ENCODE results near the gene METTL17.
"Not testable (repeated sequence)": the region's sequence is repeated elsewhere in the genome, so short reads cannot be mapped to it uniquely, and the experiment has no call there.

METTL17 gene

DNA sequence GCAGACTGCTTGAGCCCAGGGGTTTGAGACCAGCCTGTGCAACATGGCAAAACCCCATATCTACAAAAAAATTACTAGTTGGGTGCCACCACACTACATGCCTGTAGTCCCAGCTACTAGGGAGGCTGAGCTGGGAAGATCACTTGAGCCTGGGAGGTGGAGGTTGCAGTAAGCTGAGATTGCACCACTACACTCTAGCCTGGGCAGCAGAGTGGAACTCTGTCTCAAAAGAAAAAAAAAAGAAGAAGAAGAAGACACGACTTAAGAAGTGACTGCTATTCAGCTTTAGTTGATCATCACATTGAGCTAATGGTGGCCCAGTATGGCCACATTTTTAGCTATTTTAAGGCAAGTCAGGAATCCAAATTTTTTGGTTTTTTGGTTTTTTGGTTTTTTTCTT is 8.9 kb upstream of the METTL17 start:
- TF ChIP-seq, protein P1, sequence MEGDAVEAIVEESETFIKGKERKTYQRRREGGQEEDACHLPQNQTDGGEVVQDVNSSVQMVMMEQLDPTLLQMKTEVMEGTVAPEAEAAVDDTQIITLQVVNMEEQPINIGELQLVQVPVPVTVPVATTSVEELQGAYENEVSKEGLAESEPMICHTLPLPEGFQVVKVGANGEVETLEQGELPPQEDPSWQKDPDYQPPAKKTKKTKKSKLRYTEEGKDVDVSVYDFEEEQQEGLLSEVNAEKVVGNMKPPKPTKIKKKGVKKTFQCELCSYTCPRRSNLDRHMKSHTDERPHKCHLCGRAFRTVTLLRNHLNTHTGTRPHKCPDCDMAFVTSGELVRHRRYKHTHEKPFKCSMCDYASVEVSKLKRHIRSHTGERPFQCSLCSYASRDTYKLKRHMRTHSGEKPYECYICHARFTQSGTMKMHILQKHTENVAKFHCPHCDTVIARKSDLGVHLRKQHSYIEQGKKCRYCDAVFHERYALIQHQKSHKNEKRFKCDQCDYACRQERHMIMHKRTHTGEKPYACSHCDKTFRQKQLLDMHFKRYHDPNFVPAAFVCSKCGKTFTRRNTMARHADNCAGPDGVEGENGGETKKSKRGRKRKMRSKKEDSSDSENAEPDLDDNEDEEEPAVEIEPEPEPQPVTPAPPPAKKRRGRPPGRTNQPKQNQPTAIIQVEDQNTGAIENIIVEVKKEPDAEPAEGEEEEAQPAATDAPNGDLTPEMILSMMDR (IDR thresholded peaks at IDR 0.05; ENCODE audit: low read depth, low read length), result no peak
- H3K4me3 ChIP-seq (ENCODE audit: low read depth, low read length), result no peak overlapping the region
- no peak for DNase-seq
- no peaks in the 10 kb centered on the region for H3K4me1 ChIP-seq
- H3K9me3 ChIP-seq, result no peaks in the 10 kb centered on the region
- H3K36me3 ChIP-seq, result no peaks in the 10 kb centered on the region
- peaks cover 6% of the 10 kb centered on the region for H3K27me3 ChIP-seq

DNA sequence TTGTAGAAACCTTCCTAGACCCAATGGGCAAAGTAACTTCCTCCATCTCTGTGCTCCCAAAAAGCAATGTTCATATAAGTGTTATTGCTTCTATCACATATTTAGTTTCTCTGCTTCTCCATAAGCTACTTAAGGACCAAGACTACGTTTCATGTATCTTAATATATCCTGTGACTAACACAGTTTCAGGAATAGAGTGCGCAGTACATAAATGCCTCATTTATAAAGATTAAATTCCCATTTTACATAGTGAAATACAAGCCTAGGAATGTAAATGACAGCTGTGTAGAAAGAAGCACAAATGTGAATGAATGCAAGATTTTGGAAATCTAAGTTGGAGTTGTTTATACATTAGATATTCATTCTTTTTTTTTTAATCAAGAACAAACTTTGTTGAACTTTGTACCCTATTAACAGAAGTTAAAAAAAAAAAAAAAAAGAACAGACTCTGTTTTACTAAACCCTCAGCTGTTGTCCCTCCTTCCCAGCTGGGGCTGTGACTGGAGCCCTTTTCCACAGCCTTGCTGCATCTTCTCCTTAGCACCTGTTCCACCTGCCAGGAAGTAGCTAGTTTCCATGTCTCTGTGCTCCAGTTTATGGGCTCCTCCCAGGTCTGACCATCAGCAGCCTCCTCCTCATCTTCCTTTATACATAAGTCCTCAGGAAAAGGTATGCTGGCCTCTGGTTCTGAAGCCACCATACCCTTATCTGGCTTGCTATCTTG is 7.0 kb upstream of the METTL17 start:
- Histone ChIP-seq H3K4me1 (no peaks in the 10 kb centered on the region), H3K36me3 (no peaks in the 10 kb centered on the region), H3K27me3 (peaks cover 6% of the 10 kb centered on the region), H3K4me3 (ENCODE audit: low read depth, low read length) (no peak overlapping the region), H3K9me3 (no peaks in the 10 kb centered on the region)
- no peak for DNase-seq
- TF ChIP-seq, protein P1 (IDR thresholded peaks at IDR 0.05; ENCODE audit: low read depth, low read length), result no peak

DNA sequence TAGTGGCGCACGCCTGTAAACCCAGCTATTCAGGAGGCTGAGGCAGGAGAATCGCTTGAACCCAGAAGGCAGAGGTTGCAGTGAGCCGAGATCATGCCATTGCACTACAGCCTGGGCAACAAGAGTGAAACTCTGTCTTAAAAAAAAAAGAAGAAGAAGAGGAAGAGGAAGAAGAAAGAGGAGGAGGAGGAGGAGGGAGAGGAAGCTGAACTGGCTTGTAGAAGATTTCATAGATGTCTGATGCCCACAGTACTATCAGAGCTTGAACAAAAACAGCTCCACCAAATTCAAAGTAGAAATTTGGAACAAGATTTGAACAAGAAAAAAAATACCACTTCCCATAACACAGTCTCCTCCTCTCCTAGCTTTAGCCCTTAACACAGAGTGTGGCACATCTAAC is 4.1 kb upstream of the METTL17 start:
- H3K4me1 ChIP-seq; H3K36me3 ChIP-seq; H3K4me3 ChIP-seq (ENCODE audit: low read depth, low read length); H3K27me3 ChIP-seq; DNase-seq; H3K9me3 ChIP-seq: not testable (repeated sequence)

DNA sequence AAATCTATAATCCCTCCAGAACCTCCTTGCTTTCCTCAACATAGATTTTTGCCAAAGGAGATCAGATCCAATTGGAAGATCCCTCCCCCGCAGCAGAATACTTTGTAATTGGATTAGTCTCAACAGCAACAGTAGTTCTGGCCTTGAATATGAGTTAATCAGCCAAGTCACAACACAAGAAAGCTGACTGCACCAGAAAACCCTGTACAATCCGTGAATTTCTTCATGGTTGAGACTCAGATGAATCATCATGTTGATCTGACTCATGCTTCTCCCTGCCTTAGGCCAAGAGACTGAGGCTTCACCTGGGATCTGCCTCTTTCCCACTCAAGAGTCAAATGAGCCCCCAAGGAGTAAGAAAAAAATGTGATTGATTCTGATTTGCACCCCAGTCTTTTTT is 3.0 kb upstream of the METTL17 start:
- H3K4me1 ChIP-seq, result no peaks in the 10 kb centered on the region
- H3K36me3 ChIP-seq, result peaks cover 3% of the 10 kb centered on the region
- no peak overlapping the region for H3K4me3 ChIP-seq (ENCODE audit: low read depth, low read length)
- TF ChIP-seq, protein P1 (IDR thresholded peaks at IDR 0.05; ENCODE audit: low read depth, low read length), result no peak
- no peak for DNase-seq
- peaks cover 6% of the 10 kb centered on the region for H3K27me3 ChIP-seq
- no peaks in the 10 kb centered on the region for H3K9me3 ChIP-seq

DNA sequence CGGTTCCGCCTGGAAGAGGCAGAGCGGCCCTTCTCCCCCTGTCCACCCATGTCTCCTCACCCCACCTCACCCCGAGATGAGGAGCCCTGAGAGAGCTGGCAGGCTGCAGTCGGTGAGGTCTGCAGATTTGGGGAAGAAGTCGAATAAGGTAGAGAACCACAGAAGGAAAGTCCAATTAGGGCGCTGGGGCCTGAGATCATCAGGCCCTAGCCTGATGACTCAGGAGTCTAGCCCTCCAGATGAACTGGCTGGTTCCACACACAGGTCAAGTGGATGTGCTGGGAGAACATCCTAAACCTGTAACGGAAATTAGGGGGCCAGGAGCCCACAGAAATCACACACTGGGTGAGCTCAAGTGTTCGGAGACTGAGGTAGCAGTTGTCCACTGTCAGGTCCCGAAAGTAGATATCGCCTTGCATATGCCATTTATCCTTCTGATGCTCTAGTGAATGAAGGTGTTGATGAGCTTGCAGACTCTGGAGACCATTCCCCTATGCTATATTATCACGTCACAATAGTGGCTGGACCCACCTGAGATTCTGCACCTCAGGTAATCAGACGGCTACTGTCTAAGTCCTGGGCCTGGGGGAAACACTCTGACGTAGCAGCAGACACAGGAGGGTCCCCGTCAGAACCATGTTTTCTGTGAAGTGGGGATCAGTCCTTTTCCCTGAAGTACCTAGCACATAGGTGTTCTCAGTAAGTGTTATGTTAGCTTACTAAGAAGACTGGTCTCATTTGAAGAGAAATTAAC is 886 bp upstream of the METTL17 start:
- Histone ChIP-seq H3K4me1 (no peaks in the 10 kb centered on the region), H3K27me3 (no peaks in the 10 kb centered on the region)
- DNase-seq, result no peak

DNA sequence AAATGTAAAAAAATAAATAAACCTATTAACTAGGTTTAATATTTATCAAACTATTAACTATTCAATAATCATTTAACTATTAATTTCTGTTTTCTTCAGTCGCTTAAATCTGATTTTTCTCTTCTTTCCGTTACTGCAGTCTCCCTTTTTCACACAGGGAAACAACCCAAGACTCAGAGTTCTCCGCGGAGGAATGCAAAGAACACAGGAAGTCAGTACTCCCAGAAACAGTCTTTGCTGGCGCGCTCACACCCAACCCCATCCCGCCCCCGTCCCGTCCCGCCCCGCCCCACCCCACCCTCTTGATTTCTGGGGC is 351 bp upstream of the METTL17 start:
- DNase-seq, result no peak
- no peaks in the 10 kb centered on the region for H3K4me1 ChIP-seq
- H3K27me3 ChIP-seq, result no peaks in the 10 kb centered on the region
- H3K36me3 ChIP-seq, result peaks cover 21% of the 10 kb centered on the region
- TF ChIP-seq, protein P1 (IDR thresholded peaks at IDR 0.05; ENCODE audit: low read depth, low read length), result no peak
- H3K4me3 ChIP-seq (ENCODE audit: low read depth, low read length), result peak overlapping the region; percentile 90
- no peaks in the 10 kb centered on the region for H3K9me3 ChIP-seq

More for the DNA sequence above, 886 bp upstream of the METTL17 start:
- H3K36me3 ChIP-seq, result peaks cover 19% of the 10 kb centered on the region
- peak overlapping the region; percentile 90 for H3K4me3 ChIP-seq (ENCODE audit: low read depth, low read length)
- TF ChIP-seq, protein P1 (IDR thresholded peaks at IDR 0.05; ENCODE audit: low read depth, low read length), result no peak
- no peaks in the 10 kb centered on the region for H3K9me3 ChIP-seq
